Loucy (cell line): ENCODE results near the gene MGMT.

Experiments
- H2AFZ ChIP-seq: fragments of 200-600 bp; sonication (generic); 2 replicates; pipeline ENCODE4 v1.6.0; 2016; ENCODE audit warnings: antibody characterized with exemption, mild to moderate bottlenecking, low read length, moderate library complexity
- H3F3A ChIP-seq: fragments of 200-600 bp; 2 replicates; pipeline ENCODE4 v1.6.0; 2016; ENCODE audit warnings: antibody characterized with exemption, low read depth, mild to moderate bottlenecking
- H3K27me3 ChIP-seq: fragments of 200-600 bp; sonication (generic); 2 replicates; pipeline ENCODE4 v1.6.1; 2014; ENCODE audit warnings: low read length, mild to moderate bottlenecking; ENCODE audit not compliant: insufficient read depth, poor library complexity, severe bottlenecking
- H3K36me3 ChIP-seq: fragments of 200-600 bp; sonication (generic); 2 replicates; pipeline ENCODE4 v1.6.1; 2016; ENCODE audit warnings: low read length; ENCODE audit not compliant: insufficient read depth
- H3K4me1 ChIP-seq: fragments of 200-600 bp; sonication (generic); 2 replicates; pipeline ENCODE4 v1.5.1; 2014; ENCODE audit warnings: low read length, mild to moderate bottlenecking; ENCODE audit not compliant: insufficient read depth, poor library complexity, severe bottlenecking
- H3K4me2 ChIP-seq: fragments of 200-600 bp; sonication (generic); 2 replicates; pipeline ENCODE4 v1.6.0; 2014; ENCODE audit warnings: antibody characterized with exemption, low read length, low read depth, mild to moderate bottlenecking; ENCODE audit not compliant: poor library complexity, severe bottlenecking
- H3K4me3 ChIP-seq: fragments of 200-600 bp; sonication (generic); 2 replicates; pipeline ENCODE4 v1.5.1; 2014; ENCODE audit warnings: low read length, mild to moderate bottlenecking, mixed read lengths; ENCODE audit not compliant: poor library complexity, severe bottlenecking
- H3K79me2 ChIP-seq: fragments of 200-600 bp; sonication (generic); 2 replicates; pipeline ENCODE4 v1.6.1; 2014; ENCODE audit warnings: low read length; ENCODE audit not compliant: insufficient read depth
- H3K9ac ChIP-seq: fragments of 200-600 bp; sonication (generic); 2 replicates; pipeline ENCODE4 v1.6.0; 2014; ENCODE audit warnings: mild to moderate bottlenecking, low read depth, low read length, moderate library complexity; ENCODE audit not compliant: poor library complexity, severe bottlenecking
- H3K9me2 ChIP-seq: fragments of 200-600 bp; sonication (generic); replicated peaks from 2 replicates; pipeline ENCODE4 v1.6.1; 2016; ENCODE audit warnings: low read depth, low read length, mixed read lengths
- H3K9me3 ChIP-seq: fragments of 200-600 bp; sonication (generic); 2 replicates; pipeline ENCODE4 v1.6.1; 2014; ENCODE audit warnings: mild to moderate bottlenecking, antibody characterized with exemption, low read length, low read depth; ENCODE audit not compliant: insufficient read depth
- H4K20me1 ChIP-seq: fragments of 200-600 bp; sonication (generic); 2 replicates; pipeline ENCODE4 v1.6.0; 2014; ENCODE audit warnings: antibody characterized with exemption, low read length, mild to moderate bottlenecking; ENCODE audit not compliant: insufficient read depth, poor library complexity, severe bottlenecking
- EZH2phosphoT487 ChIP-seq: fragments of 200-600 bp; IDR thresholded peaks from 2 replicates; pipeline ENCODE4 v1.6.1; 2018; ENCODE audit warnings: antibody characterized with exemption, mild to moderate bottlenecking, moderate library complexity, borderline replicate concordance
- TF ChIP-seq, protein P1 (sequence below): fragments of 200-600 bp; sonication (generic); conservative IDR thresholded peaks from 2 replicates; pipeline ENCODE4 v1.5.1; 2014; ENCODE audit warnings: mild to moderate bottlenecking, antibody characterized with exemption, low read length

Gene MGMT

DNA sequence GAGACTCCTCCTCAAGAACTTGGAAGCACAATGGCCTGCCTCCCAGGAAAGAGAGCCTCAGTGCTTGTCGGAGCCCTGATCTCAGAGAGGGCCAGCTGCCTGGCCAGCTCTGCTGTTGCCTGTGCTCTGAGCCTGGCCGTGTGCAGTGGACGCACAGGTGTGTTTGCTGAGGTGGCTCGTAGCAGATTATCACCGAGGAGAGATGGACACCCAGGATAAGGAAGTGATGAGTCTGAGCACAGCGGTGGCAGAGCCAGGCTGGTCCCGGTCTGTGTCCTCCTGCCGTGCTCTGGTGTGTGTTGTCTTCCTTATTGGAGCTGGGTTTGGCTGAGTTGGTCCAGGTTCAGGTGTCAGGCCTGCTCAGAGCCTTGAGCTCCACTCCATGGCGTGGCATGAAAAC, 288.6 kb downstream of the MGMT start:
- Histone ChIP-seq H3K9me3 (peaks cover 2% of the 10 kb centered on the region; the same call in 1 of the 2 replicates), H3K9ac (no peak overlapping the region), H3K79me2 (no peaks in the 10 kb centered on the region), H3K4me3 (no peak overlapping the region), H3K9me2 (no peaks in the 10 kb centered on the region), H3K36me3 (peaks cover 13% of the 10 kb centered on the region; the same call in 1 of the 2 replicates), H4K20me1 (no peaks in the 10 kb centered on the region), H2AFZ (no peak overlapping the region), H3K4me2 (no peak overlapping the region), H3F3A (no peaks in the 10 kb centered on the region), H3K27me3 (no peaks in the 10 kb centered on the region), H3K4me1 (no peaks in the 10 kb centered on the region)
- TF ChIP-seq, protein P1, sequence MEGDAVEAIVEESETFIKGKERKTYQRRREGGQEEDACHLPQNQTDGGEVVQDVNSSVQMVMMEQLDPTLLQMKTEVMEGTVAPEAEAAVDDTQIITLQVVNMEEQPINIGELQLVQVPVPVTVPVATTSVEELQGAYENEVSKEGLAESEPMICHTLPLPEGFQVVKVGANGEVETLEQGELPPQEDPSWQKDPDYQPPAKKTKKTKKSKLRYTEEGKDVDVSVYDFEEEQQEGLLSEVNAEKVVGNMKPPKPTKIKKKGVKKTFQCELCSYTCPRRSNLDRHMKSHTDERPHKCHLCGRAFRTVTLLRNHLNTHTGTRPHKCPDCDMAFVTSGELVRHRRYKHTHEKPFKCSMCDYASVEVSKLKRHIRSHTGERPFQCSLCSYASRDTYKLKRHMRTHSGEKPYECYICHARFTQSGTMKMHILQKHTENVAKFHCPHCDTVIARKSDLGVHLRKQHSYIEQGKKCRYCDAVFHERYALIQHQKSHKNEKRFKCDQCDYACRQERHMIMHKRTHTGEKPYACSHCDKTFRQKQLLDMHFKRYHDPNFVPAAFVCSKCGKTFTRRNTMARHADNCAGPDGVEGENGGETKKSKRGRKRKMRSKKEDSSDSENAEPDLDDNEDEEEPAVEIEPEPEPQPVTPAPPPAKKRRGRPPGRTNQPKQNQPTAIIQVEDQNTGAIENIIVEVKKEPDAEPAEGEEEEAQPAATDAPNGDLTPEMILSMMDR: no peak
- no peak for TF ChIP-seq EZH2phosphoT487

DNA sequence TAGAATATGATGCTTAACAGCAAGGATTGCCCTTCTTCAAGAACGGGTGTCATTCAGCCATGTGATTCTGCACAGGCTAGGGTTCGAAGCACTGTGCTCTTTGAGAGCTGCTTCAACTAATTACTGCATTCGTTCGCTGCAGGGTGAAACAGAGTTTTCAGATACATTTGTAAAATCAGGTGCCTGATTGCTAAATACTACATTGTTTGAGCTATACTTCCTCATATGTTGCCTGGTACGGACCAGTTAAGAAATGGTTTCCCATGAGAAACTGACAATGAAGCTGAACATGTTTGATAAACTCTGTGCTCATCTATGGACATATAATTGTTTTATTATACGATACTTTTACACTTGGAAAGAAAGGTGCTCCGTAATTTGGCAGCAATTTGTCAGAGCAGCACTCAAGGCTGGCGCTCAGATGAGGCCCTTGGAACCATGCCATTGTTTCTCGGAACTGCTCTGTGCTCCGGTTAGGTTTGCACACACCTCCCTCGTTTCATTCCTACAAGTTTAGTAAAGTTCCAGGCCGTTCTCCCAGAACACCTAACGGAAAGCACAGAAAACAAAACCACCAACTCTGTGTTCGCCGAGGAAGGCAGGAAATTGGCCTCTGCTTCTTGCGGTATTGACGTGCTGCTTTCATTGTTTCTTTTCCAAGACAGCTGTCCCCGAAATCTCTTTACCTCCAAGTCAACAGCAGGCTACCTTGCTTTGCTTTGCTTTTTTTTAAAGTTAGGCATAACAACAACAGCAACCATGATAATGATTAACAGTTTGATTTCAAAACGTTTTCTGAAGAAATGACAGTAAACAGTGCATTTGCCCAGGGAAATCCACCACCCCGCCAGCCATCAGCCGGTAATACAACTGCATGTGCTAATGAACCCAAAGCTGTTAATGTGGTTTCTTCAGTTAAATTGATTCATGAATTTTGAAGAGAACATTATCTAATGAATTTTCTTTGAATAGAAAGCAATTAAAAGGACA, 290.2 kb downstream of the MGMT start:
- H3K4me3 ChIP-seq: no peak overlapping the region
- no peak overlapping the region for H2AFZ ChIP-seq
- TF ChIP-seq, protein P1: no peak
- no peak for TF ChIP-seq EZH2phosphoT487
- no peaks in the 10 kb centered on the region for H3K9me2 ChIP-seq
- no peak overlapping the region for H3K9ac ChIP-seq
- H3F3A ChIP-seq: no peaks in the 10 kb centered on the region
- no peak overlapping the region for H3K4me2 ChIP-seq
- H3K27me3 ChIP-seq: no peaks in the 10 kb centered on the region
- H3K79me2 ChIP-seq: no peaks in the 10 kb centered on the region
- H3K36me3 ChIP-seq: peaks cover 13% of the 10 kb centered on the region; the same call in 1 of the 2 replicates
- H3K9me3 ChIP-seq: no peaks in the 10 kb centered on the region; the same call in 1 of the 2 replicates
- H3K4me1 ChIP-seq: no peaks in the 10 kb centered on the region
- H4K20me1 ChIP-seq: no peaks in the 10 kb centered on the region

GRCh38 chr10:129758207-129759021, 291.4 kb downstream of the MGMT start:
- Histone ChIP-seq H3K4me3 (no peak overlapping the region), H3K4me2 (no peak overlapping the region), H3F3A (no peaks in the 10 kb centered on the region), H3K9ac (no peak overlapping the region), H2AFZ (no peak overlapping the region), H3K4me1 (no peaks in the 10 kb centered on the region), H3K36me3 (peaks cover 13% of the 10 kb centered on the region; the same call in 1 of the 2 replicates), H3K9me2 (no peaks in the 10 kb centered on the region), H4K20me1 (no peaks in the 10 kb centered on the region), H3K9me3 (no peaks in the 10 kb centered on the region; the same call in 1 of the 2 replicates), H3K27me3 (no peaks in the 10 kb centered on the region), H3K79me2 (no peaks in the 10 kb centered on the region)
- TF ChIP-seq, protein P1: no peak
- no peak for TF ChIP-seq EZH2phosphoT487
